Thoracic aorta (tissue), 2 donors: ENCODE data around the gene KLRK1. TPM values are rescaled to one million over a fixed set of nuclear protein-coding genes. Genes with fewer than 3 reads are reported as not detected.
A peak's percentile ranks its signal among the peaks of the same experiment; 100 is the strongest.
"Not testable (repeated sequence)": the region's sequence is repeated elsewhere in the genome, so short reads cannot be mapped to it uniquely, and the experiment has no call there.

Source experiments
- ATAC-seq: fragments of 150-250 bp; one replicate; pipeline ENCODE4 v1.8.0; 2017; ENCODE audit warnings: low read depth; ENCODE audit not compliant: insufficient number of reproducible peaks, low FRiP score
- DNase-seq: peaks from one replicate; pipeline ENCODE4 v3.0.0-alpha.2; 2020; ENCODE audit warnings: low spot score
- H3K27ac ChIP-seq, 2 donors: fragments of 200-600 bp; sonication (generic); 1 replicate in 1 of 2; 2 replicates in 1 of 2; pipeline ENCODE4 v1.5.1; 2016; ENCODE audit warnings: mild to moderate bottlenecking in 2 of 2, moderate library complexity in 2 of 2
- H3K27me3 ChIP-seq: fragments of 200-600 bp; sonication (generic); replicated peaks from 2 replicates; pipeline ENCODE4 v1.6.0; 2016; ENCODE audit warnings: mild to moderate bottlenecking; ENCODE audit not compliant: insufficient read depth
- H3K36me3 ChIP-seq: fragments of 200-600 bp; sonication (generic); one replicate; pipeline ENCODE4 v1.5.1; 2016
- H3K4me1 ChIP-seq, 2 donors: fragments of 200-600 bp; sonication (generic); 1 replicate in 1 of 2; 2 replicates in 1 of 2; pipeline versions ENCODE4 v1.5.1 to v1.6.0; 2016; ENCODE audit warnings: low read depth in 2 of 2, mild to moderate bottlenecking in 1 of 2; ENCODE audit not compliant: control insufficient read depth in 1 of 2
- H3K4me3 ChIP-seq: fragments of 200-600 bp; sonication (generic); 2 replicates; pipeline ENCODE4 v1.5.1; 2016; ENCODE audit warnings: mild to moderate bottlenecking
- H3K9me3 ChIP-seq: fragments of 200-600 bp; sonication (generic); 2 replicates; pipeline ENCODE4 v1.5.1; 2016
- total RNA-seq, 2 donors: library from RNA; depleted of rRNA; stranded (reverse); fragments of >200 nt; gene quantifications; one replicate each; pipeline versions ENCODE4 v1.1.0 to v1.2.3, GENCODE V29; 2016
- TF ChIP-seq, protein P1 (sequence below): fragments of 200-600 bp; sonication (generic); IDR thresholded peaks from one replicate; pipeline ENCODE4 v1.5.1; 2019; ENCODE audit warnings: antibody characterized with exemption

KLRK1 gene
- total RNA-seq, 2 donors from 2014 or later: 1.2 to 4.5 TPM

DNA sequence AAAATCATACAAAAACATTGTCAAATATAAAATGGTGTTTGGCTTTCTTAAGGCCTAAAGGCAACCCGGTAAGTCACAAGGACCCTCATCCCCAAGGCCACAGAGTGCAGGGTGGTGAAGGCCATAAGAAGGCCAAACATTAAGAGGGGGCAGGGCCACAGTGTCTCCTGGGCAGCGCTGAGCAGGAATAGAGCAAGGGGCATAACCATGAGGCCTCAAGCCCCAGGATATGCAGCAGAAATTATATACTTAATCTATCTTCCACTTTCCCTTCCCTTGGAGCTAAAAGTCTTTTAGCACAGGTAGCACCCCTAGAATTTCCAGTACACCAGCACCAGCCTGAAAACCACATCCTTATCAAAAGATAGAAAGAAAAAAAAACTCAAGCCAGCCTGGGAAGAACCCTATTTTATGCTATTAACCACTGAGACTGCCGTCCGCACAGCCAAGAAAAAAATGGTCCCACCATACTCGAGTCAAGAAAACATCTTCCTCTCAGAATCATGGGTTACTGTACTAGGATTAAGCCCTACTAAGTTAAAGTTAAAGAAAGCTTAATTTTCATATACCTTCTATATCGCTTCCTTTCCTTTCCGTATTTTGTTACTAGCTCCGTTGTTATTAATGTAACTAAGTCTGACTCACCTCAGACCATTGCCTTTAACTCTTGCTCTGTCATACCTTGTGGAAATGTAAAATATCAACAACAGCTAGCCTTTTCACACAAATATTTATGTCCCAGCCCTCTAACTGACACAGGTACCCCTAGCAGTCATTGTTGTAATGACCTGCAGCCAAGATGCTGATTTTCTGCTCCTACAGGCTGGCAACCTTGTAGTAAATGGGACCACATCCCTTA lies 20.1 kb downstream of the KLRK1 start:
- H3K27me3 ChIP-seq: no peaks in the 10 kb centered on the region
- H3K27ac ChIP-seq: no peak overlapping the region
- no peak overlapping the region for H3K4me3 ChIP-seq
- DNase-seq (no peak), ATAC-seq (no peak)
- TF ChIP-seq, protein P1, sequence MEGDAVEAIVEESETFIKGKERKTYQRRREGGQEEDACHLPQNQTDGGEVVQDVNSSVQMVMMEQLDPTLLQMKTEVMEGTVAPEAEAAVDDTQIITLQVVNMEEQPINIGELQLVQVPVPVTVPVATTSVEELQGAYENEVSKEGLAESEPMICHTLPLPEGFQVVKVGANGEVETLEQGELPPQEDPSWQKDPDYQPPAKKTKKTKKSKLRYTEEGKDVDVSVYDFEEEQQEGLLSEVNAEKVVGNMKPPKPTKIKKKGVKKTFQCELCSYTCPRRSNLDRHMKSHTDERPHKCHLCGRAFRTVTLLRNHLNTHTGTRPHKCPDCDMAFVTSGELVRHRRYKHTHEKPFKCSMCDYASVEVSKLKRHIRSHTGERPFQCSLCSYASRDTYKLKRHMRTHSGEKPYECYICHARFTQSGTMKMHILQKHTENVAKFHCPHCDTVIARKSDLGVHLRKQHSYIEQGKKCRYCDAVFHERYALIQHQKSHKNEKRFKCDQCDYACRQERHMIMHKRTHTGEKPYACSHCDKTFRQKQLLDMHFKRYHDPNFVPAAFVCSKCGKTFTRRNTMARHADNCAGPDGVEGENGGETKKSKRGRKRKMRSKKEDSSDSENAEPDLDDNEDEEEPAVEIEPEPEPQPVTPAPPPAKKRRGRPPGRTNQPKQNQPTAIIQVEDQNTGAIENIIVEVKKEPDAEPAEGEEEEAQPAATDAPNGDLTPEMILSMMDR: no peak
- H3K36me3 ChIP-seq: no peaks in the 10 kb centered on the region
- no peaks in the 10 kb centered on the region for H3K9me3 ChIP-seq
- peaks cover 11 to 14% of the 10 kb centered on the region in 2 donors for H3K4me1 ChIP-seq

DNA sequence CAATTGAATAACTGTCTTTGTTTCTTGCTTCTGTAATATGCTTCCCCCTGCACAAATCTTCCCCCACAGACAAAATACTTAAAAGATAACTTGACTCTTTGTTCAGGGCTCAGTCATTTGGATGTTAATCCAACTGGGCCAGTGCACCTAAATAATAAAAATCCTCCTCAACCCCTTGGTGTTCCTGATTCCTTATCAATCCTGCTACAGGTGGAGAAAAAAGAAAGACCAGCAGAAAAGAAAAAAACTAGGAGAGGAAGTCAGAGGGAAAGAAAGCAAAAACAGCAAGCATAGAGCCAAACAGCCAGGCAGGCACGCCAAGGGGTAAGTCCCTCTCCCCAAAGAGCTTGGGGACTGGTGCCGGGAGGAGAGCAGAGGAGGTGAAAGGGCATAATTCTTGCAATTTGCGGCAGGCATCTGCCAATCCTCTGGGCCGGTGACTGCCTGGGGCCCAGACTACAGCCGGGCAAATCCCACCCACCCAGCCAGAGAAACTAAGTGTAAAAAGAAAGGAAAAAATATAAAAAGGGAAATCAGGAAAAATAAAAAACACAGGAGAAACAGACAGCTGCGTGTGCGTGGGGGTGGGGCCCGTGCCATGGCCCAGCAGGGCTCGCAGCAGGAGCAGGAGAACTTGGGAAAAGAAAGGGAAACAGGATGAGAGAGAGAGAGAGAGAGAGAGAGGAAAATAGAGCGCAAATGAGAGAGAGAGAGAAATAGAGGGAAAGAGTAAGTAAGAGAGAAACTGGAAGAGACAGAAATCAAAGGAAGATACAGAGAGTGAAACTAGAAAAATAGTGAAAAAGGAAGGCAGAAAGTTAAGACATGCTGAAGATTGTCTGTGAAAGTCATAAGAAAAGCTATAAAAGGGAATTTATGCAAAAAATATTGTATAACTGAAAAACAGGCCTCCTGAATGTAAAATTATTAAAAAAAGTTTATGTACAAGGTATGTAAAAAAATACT lies 21.4 kb downstream of the KLRK1 start:
- Histone ChIP-seq H3K27ac (no peak overlapping the region), H3K27me3 (no peaks in the 10 kb centered on the region), H3K36me3 (no peaks in the 10 kb centered on the region), H3K4me1 (peaks cover 11 to 19% of the 10 kb centered on the region in 2 donors), H3K9me3 (no peaks in the 10 kb centered on the region), H3K4me3 (no peak overlapping the region)
- ATAC-seq: no peak
- no peak for DNase-seq
- TF ChIP-seq, protein P1: no peak

DNA sequence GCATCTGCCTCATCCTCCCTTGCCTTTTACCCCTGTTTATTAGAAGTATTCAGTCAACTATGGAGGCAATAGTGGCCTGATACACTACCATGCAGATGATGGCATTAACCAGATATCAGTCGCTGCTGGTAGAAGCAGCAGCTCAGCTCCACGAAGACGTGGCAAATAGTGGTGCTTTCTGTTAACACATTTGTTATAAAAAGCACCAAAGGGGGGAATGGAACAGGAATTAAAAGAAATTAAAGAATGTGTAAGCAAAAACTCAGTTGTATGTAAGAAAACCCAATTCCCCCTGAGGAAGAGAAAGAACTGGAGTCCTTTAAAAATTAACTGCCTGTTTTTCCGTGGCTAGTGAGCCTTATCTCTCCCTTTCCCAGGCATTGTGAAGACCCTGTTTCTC lies 22.1 kb downstream of the KLRK1 start:
- H3K36me3 ChIP-seq, H3K9me3 ChIP-seq, DNase-seq, H3K27ac ChIP-seq, H3K4me3 ChIP-seq, H3K27me3 ChIP-seq, ATAC-seq: not testable (repeated sequence)
- H3K4me1 ChIP-seq: peaks cover 11 to 27% of the 10 kb centered on the region in 2 donors

DNA sequence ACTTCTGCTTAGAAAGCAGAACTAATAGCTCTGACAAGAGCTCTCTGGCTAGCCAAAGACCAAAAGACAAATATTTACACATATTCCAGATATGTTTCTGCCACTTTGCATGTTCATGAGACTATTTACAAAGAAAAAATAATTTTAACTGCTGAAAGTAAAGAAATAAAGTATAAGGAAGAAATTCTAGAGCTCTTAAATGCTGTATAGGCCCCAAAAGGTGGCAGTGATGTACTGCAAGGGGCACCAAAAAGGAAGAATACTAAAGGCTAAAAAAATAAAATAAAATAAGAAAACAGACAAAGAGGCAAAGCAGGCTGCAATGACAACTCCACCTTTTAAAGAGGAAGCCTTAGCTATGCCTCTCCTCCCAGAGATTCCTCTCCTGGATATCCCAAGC lies 23.0 kb downstream of the KLRK1 start:
- no peak for ATAC-seq
- no peak for DNase-seq
- H3K27ac ChIP-seq: peak overlapping the region; percentile 86 to 87

DNA sequence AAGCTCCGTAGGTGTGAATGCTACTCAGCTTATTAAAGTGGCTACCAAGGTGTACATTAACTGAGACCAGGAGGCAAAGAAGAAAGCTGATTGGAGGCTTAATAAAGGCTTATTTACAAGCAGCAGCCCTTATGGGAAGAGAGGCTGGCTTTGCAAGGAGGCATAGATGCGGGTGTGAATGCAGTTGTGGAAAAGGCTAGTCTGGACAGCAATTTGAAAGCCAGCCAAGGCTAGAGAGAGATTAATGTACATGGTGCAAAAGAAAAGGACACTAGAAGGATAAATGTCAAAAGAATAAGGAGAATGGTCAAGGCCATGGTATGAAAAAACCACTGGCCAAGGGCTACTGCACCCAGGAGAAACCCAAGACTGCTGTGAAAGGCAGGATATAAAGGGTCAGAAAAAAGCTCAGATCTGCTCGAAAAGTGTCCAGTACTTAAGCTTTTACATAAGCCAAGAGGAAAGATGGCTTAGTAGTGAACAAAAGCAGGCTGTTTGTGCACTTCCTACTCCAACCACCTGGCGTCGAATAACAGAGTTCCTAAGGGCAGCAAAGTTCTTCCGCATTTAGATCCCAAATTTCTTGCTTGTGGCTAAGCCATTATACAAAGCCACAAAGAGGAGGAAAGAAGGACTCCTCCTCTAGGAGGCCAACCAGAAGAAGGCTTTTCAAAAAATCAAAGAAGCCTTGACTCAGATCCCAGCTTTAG lies 24.0 kb downstream of the KLRK1 start:
- TF ChIP-seq, protein P1: no peak
- no peak for DNase-seq

More for the DNA sequence above, 23.0 kb downstream of the KLRK1 start:
- H3K9me3 ChIP-seq: no peaks in the 10 kb centered on the region
- TF ChIP-seq, protein P1: peak; percentile 22
- H3K36me3 ChIP-seq: no peaks in the 10 kb centered on the region
- peaks cover 11 to 36% of the 10 kb centered on the region in 2 donors for H3K4me1 ChIP-seq
- H3K4me3 ChIP-seq: no peak overlapping the region
- no peaks in the 10 kb centered on the region for H3K27me3 ChIP-seq

More for the DNA sequence above, 24.0 kb downstream of the KLRK1 start:
- H3K4me3 ChIP-seq: peak overlapping the region; percentile 88
- H3K27ac ChIP-seq: peak overlapping the region; percentile 86 to 87
- ATAC-seq: no peak
- H3K27me3 ChIP-seq: no peaks in the 10 kb centered on the region
- peaks cover 11 to 46% of the 10 kb centered on the region in 2 donors for H3K4me1 ChIP-seq
- no peaks in the 10 kb centered on the region for H3K9me3 ChIP-seq
- no peaks in the 10 kb centered on the region for H3K36me3 ChIP-seq
